Spleen (tissue), 11 donors: ENCODE measurements around the gene PRPH. TPM values are rescaled to one million over a fixed set of nuclear protein-coding genes. Genes with fewer than 3 reads are reported as not detected.
"Not testable (repeated sequence)": the region's sequence is repeated elsewhere in the genome, so short reads cannot be mapped to it uniquely, and the experiment has no call there.

Experiments used
- DNase-seq: peaks from one replicate; pipeline ENCODE4 v3.0.0-alpha.2; 2020
- H3K27ac ChIP-seq, 8 donors: fragments of 200-600 bp; sonication (generic) in 7 of 8; 1 replicate in 4 of 8; 2 replicates in 4 of 8; pipeline versions ENCODE4 v1.5.0 to v1.8.0; 2016 to 2021; ENCODE audit warnings: inconsistent platforms in 4 of 8, mild to moderate bottlenecking in 4 of 8, moderate library complexity in 1 of 8
- H3K27me3 ChIP-seq, 7 donors: fragments of 200-600 bp; sonication (generic) in 6 of 7; replicated peaks in 1 of 7; 1 replicate in 4 of 7; 2 replicates in 3 of 7; pipeline versions ENCODE4 v1.5.0 to v1.8.0; 2016 to 2021; ENCODE audit warnings: inconsistent platforms in 3 of 7, mild to moderate bottlenecking in 1 of 7
- H3K36me3 ChIP-seq, 6 donors: fragments of 200-600 bp; sonication (generic) in 5 of 6; 1 replicate in 4 of 6; 2 replicates in 2 of 6; pipeline versions ENCODE4 v1.5.0 to v1.8.0; 2016 to 2021; ENCODE audit warnings: inconsistent platforms in 2 of 6
- H3K4me1 ChIP-seq, 6 donors: fragments of 200-600 bp; sonication (generic) in 5 of 6; 1 replicate in 3 of 6; 2 replicates in 3 of 6; pipeline versions ENCODE4 v1.5.0 to v1.8.0; 2016 to 2021; ENCODE audit warnings: inconsistent platforms in 3 of 6
- H3K4me3 ChIP-seq, 8 donors: fragments of 200-600 bp; sonication (generic) in 7 of 8; 1 replicate in 4 of 8; 2 replicates in 4 of 8; pipeline versions ENCODE4 v1.5.0 to v1.8.0; 2016 to 2021; ENCODE audit warnings: inconsistent platforms in 4 of 8, mild to moderate bottlenecking in 4 of 8, moderate library complexity in 2 of 8
- H3K9me3 ChIP-seq, 8 donors: fragments of 200-600 bp; sonication (generic) in 7 of 8; 1 replicate in 4 of 8; 2 replicates in 4 of 8; pipeline versions ENCODE4 v1.5.0 to v1.8.0; 2016 to 2021; ENCODE audit warnings: inconsistent platforms in 4 of 8
- POLR2A ChIP-seq, 3 donors: fragments of 450-650 bp; IDR thresholded peaks; one replicate each; pipeline ENCODE4 v1.5.1; 2017; ENCODE audit warnings: antibody characterized with exemption in 3 of 3, mild to moderate bottlenecking in 1 of 3
- POLR2AphosphoS5 ChIP-seq, 3 donors: sonication (generic); formaldehyde crosslinking; IDR thresholded peaks; one replicate each; pipeline ENCODE4 v1.5.1; 2017; ENCODE audit warnings: antibody characterized with exemption in 3 of 3
- WGBS, 5 donors: extraction: QIAGEN DNeasy Blood & Tissue Kit in 3 of 5; methylation state at CpG; one replicate each; pipeline versions ENCODE4 v1.1.5 to v1.1.7; 2013 to 2018; 5-methylcytosine and 5-hydroxymethylcytosine counted together
- intact Hi-C: fragments of 100-400 bp; cut with DNase I; formaldehyde crosslinking; loops from one replicate; pipeline ENCODE4 v1.15.0; 2023; ENCODE audit warnings: low total_unique reads
- polyA plus RNA-seq, 3 donors: library from polyadenylated mRNA; stranded (reverse); fragments of 200-250 nt; gene quantifications; one replicate each; pipeline ENCODE4 v1.2.1, GENCODE V29; 2013
- total RNA-seq, 7 donors: library from RNA; depleted of rRNA in 3 of 7; stranded (reverse); fragments of >200 nt in 3 of 7; fragmentation: NEBNext Ultra II Directional in 4 of 7; extraction: Animal tissue kit (Norgen Biotek cat#: 25700) in 4 of 7; gene quantifications; one replicate each; pipeline versions ENCODE4 v1.1.0 to v1.2.1, GENCODE V29; 2016 to 2021
- TF ChIP-seq, protein P1 (sequence below), 11 experiments: fragments of 200-600 bp in 7 of 11; fragments of 450-650 bp in 4 of 11; sonication (generic) in 4 of 11; IDR thresholded peaks in 8 of 11; conservative IDR thresholded peaks in 3 of 11; 1 replicate in 7 of 11; 2 replicates in 4 of 11; pipeline versions ENCODE4 v1.4.0 to v1.8.0; 2016 to 2021; ENCODE audit warnings: antibody characterized with exemption in 11 of 11, inconsistent platforms in 4 of 11, mild to moderate bottlenecking in 1 of 11
- donor health status: healthy with polysubstance abuse.
- donor health status: DM: no; HTN: no; CAD: no; lungs with moderate emphysema.
- donor health status: DM: no; HTN: no; CAD: no.
- donor health status: Bipolar disorder and iron deficiency.
- donor health status: healthy.
- donor health status: DM: no; HTN: no; CAD: no.
- donor health status: DM: yes; HTN: yes; CAD: no.

The PRPH gene
- total and polyA plus RNA-seq, 10 donors = 0.26 to 3.0 (median 1.0) TPM

DNA sequence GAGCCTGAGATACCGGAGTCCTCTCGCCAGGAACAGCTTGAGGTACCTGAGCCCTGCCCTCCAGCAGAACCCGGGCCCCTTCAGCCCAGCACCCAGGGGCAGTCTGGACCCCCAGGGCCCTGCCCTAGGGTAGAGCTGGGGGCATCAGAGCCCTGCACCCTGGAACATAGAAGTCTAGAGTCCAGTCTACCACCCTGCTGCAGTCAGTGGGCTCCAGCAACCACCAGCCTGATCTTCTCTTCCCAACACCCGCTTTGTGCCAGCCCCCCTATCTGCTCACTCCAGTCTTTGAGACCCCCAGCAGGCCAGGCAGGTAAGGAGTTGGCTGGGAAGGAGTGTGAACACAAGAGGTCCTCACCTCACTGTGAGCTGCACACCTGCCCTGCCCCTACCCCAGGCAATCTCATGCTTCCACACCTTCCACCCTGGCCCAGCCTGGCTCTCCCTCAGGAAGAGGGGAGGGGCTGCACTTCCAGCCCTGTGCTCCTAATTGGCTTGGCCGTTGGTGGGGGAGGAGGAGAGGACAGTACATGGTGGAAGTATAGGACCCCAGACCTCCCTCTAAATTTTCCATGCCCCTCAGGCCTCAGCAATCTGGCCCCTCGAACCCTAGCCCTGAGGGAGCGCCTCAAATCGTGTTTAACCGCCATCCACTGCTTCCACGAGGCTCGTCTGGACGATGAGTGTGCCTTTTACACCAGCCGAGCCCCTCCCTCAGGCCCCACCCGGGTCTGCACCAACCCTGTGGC is 35.9 kb downstream of the PRPH start:
- intact Hi-C loops = no loop called here
- 85 to 93% (median 86%) methylated on average over 12 to 14 of the region's 14 CpGs for WGBS, 5 donors
- DNase-seq = no peak
- Histone ChIP-seq H3K9me3 (no peaks in the 10 kb centered on the region), H3K4me1 (peaks cover 0 to 26% (median 8%) of the 10 kb centered on the region in 6 donors), H3K27me3 (peaks cover 3 to 57% (median 35%) of the 10 kb centered on the region in 7 donors), H3K27ac (no peak overlapping the region), H3K36me3 (peaks cover 0 to 52% (median 0%) of the 10 kb centered on the region in 6 donors), H3K4me3 (no peak overlapping the region)
- no peak for TF ChIP-seq POLR2A (IDR thresholded peaks at IDR 0.05)

DNA sequence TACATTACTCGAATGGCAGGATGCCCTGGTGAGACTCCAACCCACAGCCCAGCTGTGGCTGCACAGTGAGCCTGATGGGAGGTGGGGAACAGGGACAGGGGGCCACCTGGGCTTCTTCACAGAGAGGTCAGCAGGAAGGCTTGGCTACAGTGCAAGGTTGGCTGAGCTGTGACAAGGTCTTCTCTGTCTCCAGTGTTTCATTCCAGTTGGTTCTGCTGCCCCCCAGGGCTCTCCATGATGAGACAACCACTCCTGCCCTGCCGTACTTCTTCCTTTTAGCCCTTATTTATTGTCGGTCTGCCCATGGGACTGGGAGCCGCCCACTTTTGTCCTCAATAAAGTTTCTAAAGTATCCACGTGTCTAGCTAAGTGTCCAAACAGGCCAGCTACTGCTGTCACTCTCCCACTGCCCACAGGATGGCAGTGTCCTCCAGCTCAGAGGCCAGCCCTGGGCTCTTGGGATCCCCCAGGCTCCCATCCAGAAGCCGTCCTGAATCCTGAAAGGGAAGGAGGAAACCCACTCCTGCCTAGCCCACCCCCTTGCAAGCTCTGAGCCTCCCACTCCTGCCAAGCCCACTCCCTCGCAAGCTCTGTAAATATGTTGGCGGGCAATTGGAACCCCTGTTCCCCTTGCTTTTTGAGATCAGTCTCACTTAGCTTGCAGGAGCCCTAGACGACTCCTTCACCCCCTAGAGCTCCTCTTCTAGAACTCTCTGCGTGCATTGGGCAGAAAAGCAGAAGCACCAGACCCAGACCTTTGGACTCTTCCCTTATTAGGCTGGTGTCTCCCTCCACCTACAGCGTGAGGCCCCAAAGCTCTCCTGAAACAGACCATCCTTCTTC is 36.7 kb downstream of the PRPH start:
- peaks cover 7 to 64% (median 43%) of the 10 kb centered on the region in 7 donors for H3K27me3 ChIP-seq
- H3K9me3 ChIP-seq = no peaks in the 10 kb centered on the region
- TF ChIP-seq POLR2AphosphoS5 (IDR thresholded peaks at IDR 0.05) = no peak
- TF ChIP-seq, protein P1, sequence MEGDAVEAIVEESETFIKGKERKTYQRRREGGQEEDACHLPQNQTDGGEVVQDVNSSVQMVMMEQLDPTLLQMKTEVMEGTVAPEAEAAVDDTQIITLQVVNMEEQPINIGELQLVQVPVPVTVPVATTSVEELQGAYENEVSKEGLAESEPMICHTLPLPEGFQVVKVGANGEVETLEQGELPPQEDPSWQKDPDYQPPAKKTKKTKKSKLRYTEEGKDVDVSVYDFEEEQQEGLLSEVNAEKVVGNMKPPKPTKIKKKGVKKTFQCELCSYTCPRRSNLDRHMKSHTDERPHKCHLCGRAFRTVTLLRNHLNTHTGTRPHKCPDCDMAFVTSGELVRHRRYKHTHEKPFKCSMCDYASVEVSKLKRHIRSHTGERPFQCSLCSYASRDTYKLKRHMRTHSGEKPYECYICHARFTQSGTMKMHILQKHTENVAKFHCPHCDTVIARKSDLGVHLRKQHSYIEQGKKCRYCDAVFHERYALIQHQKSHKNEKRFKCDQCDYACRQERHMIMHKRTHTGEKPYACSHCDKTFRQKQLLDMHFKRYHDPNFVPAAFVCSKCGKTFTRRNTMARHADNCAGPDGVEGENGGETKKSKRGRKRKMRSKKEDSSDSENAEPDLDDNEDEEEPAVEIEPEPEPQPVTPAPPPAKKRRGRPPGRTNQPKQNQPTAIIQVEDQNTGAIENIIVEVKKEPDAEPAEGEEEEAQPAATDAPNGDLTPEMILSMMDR (IDR thresholded peaks at IDR 0.05 in 8 of 11, conservative IDR thresholded peaks at IDR 0.05 in 3 of 11) = peak in 9 of 11 experiments; percentile 15 to 76 (median 57)
- no peak for DNase-seq
- no peak overlapping the region for H3K27ac ChIP-seq
- 57 to 73% (median 59%) methylated on average over 11 of the region's 11 CpGs for WGBS, 5 donors
- H3K4me3 ChIP-seq = no peak overlapping the region
- peaks cover 1 to 34% (median 15%) of the 10 kb centered on the region in 6 donors for H3K4me1 ChIP-seq
- H3K36me3 ChIP-seq = peaks cover 0 to 44% (median 0%) of the 10 kb centered on the region in 6 donors
- intact Hi-C loops = no loop called here

DNA sequence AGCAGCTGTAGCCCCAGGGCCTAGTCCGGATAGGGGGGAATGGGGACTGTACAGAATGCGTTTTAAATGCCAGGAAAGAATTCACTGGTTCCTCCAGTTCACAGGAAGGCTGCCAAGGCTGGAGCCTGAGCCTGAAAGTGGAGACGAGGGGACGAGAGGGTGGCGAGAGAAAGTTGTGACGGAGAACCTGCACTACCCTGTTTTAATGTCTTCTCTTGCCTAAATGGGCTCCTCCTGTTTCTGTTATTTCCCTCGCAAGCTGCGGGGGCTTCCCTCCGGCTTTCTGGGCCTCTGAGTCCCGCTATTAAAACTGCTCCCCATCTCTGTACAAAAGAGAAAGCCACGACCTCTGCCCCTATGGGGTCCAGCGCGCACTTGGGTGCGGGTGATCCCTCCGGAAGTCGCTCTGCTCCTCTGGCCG is 37.5 kb downstream of the PRPH start:
- peaks cover 0 to 36% (median 0%) of the 10 kb centered on the region in 6 donors for H3K36me3 ChIP-seq
- H3K4me1 ChIP-seq = peaks cover 5 to 42% (median 23%) of the 10 kb centered on the region in 6 donors
- no peak overlapping the region for H3K27ac ChIP-seq
- 64 to 78% (median 68%) methylated on average over 17 of the region's 17 CpGs for WGBS, 5 donors
- intact Hi-C loops = no loop called here
- peaks cover 10 to 73% (median 52%) of the 10 kb centered on the region in 7 donors for H3K27me3 ChIP-seq
- H3K4me3 ChIP-seq = peak overlapping the region in 2 of 8 donors; percentile 8 to 44
- DNase-seq = no peak
- H3K9me3 ChIP-seq = no peaks in the 10 kb centered on the region
- no peak for TF ChIP-seq POLR2AphosphoS5 (IDR thresholded peaks at IDR 0.05)
- TF ChIP-seq POLR2A (IDR thresholded peaks at IDR 0.05) = no peak
- TF ChIP-seq, protein P1 (IDR thresholded peaks at IDR 0.05 in 8 of 11, conservative IDR thresholded peaks at IDR 0.05 in 3 of 11) = no peak

DNA sequence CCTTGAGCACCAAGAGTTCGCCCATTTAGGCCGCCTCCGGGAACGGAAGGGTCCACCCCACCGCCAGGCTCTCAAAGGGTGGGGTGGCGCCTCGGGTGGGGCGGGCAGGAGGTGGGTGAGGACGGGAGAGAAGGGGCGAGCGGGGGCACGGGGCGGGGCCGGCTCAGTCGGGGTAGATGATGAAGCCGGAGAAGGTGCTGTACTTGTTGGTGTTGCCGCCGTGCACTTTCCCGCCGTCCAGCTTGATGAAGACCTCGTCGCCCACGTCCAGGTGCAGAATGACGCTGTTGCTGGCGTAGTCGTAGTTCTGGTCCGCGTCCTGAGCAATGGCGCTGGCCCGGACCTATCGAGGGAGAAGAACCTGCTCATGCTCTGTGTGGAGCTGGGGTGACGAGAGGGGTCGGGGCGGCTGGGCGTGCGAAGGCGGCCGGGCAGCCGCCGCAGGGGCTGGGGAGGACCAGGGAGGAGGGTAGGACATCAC is 38.0 kb downstream of the PRPH start:
- peaks cover 0 to 31% (median 0%) of the 10 kb centered on the region in 6 donors for H3K36me3 ChIP-seq
- TF ChIP-seq, protein P1 (IDR thresholded peaks at IDR 0.05 in 8 of 11, conservative IDR thresholded peaks at IDR 0.05 in 3 of 11) = no peak
- no peak for TF ChIP-seq POLR2A (IDR thresholded peaks at IDR 0.05)
- no peak for TF ChIP-seq POLR2AphosphoS5 (IDR thresholded peaks at IDR 0.05)
- peak overlapping the region in 2 of 8 donors; percentile 8 to 44 for H3K4me3 ChIP-seq
- no peak for DNase-seq
- intact Hi-C loops = no loop called here
- H3K27me3 ChIP-seq = peaks cover 10 to 78% (median 52%) of the 10 kb centered on the region in 7 donors
- WGBS, 5 donors = 14 to 25% (median 20%) methylated on average over 26 to 40 of the region's 40 CpGs
- no peaks in the 10 kb centered on the region for H3K9me3 ChIP-seq
- H3K27ac ChIP-seq = no peak overlapping the region
- peaks cover 5 to 47% (median 24%) of the 10 kb centered on the region in 6 donors for H3K4me1 ChIP-seq

DNA sequence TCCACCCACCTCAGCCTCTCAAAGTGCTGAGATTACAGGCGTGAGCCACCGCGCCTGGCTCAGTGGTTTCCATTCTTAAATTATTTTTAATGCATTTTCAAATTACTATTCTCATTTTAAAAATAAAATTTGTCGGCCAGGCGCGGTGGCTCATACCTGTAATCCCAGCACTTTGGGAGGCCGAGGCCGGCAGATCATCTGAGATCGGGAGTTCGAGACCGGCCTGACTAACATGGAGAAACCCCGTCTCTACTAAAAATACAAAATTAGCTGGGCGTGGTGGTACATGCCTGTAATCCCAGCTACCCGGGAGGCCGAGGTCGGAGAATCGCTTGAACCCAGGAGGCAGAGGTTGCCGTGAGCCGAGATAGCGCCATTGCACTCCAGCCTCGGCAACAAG is 38.8 kb downstream of the PRPH start:
- H3K9me3 ChIP-seq, intact Hi-C loops, DNase-seq, H3K4me3 ChIP-seq, H3K27ac ChIP-seq: not testable (repeated sequence)
- WGBS, 5 donors = 38 to 50% (median 42%) methylated on average over 21 of the region's 21 CpGs
- Histone ChIP-seq H3K36me3 (peaks cover 0 to 26% (median 0%) of the 10 kb centered on the region in 6 donors), H3K27me3 (peaks cover 10 to 86% (median 54%) of the 10 kb centered on the region in 7 donors), H3K4me1 (peaks cover 5 to 48% (median 24%) of the 10 kb centered on the region in 6 donors)
